Renal cortical epithelial cell (primary cell): Measurements from ENCODE around the gene ITIH1. TPM values are rescaled to one million over a fixed set of nuclear protein-coding genes. Genes with fewer than 3 reads are reported as not detected.
A peak's percentile ranks its signal among the peaks of the same experiment; 100 is the strongest.

Experiments
- DNase-seq: peaks from one replicate; pipeline ENCODE4 v3.0.0-alpha.2; 2011; ENCODE audit warnings: low read depth
- total RNA-seq: library from RNA; depleted of rRNA; stranded (reverse); fragments of >200 nt; gene quantifications from 2 replicates; pipeline ENCODE4 v1.2.3, GENCODE V29; 2014

The ITIH1 gene
- total RNA-seq, 1 donor from 2014 or later: not detected

GRCh38 chr3:52839268-52839575 lies 61.8 kb downstream of the ITIH1 start:
- no peak for DNase-seq

GRCh38 chr3:52839892-52840545 lies 62.6 kb downstream of the ITIH1 start:
- DNase-seq: peak; percentile 6

GRCh38 chr3:52841211-52841980 lies 64.0 kb downstream of the ITIH1 start:
- no peak for DNase-seq

Other genes with a start within 250 kb of the ITIH1 start
- gene NT5DC2, start 243.7 kb upstream of the ITIH1 start, total RNA-seq: 20.3 and 27.7 TPM in 2 replicates
- 0.69 and 2.4 TPM in 2 replicates for gene UQCC5, start 241.0 kb upstream of the ITIH1 start, total RNA-seq
- gene PBRM1, start 91.7 kb upstream of the ITIH1 start, total RNA-seq: 43.6 and 91.2 TPM in 2 replicates
- gene GNL3, start 91.6 kb upstream of the ITIH1 start, total RNA-seq: 113 and 177 TPM in 2 replicates
- 52.8 and 133 TPM in 2 replicates for gene GLT8D1, start 71.8 kb upstream of the ITIH1 start, total RNA-seq
- gene SPCS1, start 71.5 kb upstream of the ITIH1 start, total RNA-seq: 52.4 and 77.1 TPM in 2 replicates
- 21.9 and 30.8 TPM in 2 replicates for gene NEK4, start 6.7 kb upstream of the ITIH1 start, total RNA-seq
- not detected in 2 replicates for gene ITIH3, start 17.2 kb downstream of the ITIH1 start, total RNA-seq
- gene ITIH4, start 53.1 kb downstream of the ITIH1 start, total RNA-seq: 1.9 TPM in 1 of 2 replicates, not detected in the other
- gene MUSTN1, start 57.4 kb downstream of the ITIH1 start, total RNA-seq: not detected in 2 replicates
- gene STIMATE, start 119.9 kb downstream of the ITIH1 start, total RNA-seq: 11.5 and 12.1 TPM in 2 replicates